NCI-H146 treated with DMSO at 0.1 percent for 48 hours (cell line): Measurements from ENCODE around the gene MAT2B.

ENCODE experiments used
- DNase-seq: peaks from one replicate; lab custom pipeline; 2025; ENCODE audit not compliant: unreplicated experiment; lab: John Stamatoyannopoulos, UW

Gene MAT2B

DNA sequence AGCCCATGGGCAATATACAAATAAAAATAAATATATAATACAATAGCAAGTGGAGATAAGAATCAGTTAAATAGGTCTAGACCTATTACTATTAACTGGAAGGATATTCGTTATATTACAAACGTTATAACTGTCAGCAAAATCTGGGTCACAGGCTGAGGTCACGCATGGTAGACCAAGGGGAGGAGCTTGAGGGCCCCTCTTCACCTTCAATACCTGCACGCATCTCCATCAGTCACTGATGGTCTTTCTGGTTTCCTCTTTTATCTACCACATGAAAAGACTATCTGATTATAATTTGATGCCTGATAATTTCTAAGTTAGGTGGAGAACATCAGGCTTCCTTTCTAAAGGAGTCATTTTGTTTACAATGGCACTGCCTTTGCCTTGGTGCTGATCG, 43.2 kb downstream of the MAT2B start:
- DNase-seq, result no peak

DNA sequence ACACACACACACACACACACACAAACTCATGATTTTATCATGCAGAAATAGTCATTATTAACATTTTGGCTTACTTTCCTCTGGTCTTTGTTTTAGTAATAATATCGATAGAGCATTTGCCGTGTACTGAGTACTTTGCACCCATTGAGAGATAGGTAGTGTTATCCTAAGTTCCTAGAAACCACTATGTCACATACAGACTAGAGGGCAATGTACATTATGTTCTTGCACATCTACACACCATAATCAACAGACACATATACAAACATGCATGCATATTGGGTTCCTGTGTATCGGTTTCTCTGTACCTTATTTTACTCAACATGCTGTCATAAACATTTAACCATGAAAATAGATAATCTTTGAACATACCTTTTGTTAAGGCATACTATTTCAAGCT, 45.7 kb downstream of the MAT2B start:
- no peak for DNase-seq

DNA sequence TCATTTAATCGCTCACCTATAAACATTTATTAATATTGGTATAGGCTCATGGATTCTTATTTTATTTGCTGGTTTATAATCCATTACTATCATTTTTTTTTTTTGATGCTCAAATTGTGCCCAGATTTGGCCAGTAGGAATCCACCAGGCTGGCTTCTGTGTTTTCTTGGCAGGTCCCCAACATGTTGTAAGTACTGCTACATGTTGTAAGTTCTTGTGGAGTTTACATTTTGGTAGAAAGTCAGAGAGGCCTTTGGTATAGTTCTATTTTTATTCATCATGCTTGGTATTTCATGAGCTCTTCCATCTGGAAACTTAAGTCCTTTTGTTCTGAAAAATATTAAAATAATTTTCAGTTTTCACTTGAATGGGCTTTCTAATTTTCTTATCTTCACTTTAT, 47.1 kb downstream of the MAT2B start:
- no peak for DNase-seq

DNA sequence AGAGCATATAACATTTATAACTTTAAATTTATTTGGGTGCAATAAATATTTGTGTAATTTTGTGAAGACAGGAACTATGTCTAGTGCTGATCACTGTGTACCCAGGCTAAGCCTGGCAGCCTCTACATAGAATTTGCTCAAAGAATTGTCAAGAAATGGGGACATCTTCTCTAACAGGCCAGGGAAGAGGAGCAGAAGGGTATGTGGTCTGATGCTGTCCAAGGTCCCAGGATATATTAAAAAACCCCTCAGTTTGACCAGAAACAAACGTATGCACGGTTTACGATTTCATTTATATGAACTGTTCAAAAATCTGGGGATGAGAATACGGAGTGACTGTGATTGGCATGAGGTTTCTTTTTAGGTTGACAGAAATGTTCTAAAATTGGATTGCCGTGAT, 55.9 kb downstream of the MAT2B start:
- no peak for DNase-seq

DNA sequence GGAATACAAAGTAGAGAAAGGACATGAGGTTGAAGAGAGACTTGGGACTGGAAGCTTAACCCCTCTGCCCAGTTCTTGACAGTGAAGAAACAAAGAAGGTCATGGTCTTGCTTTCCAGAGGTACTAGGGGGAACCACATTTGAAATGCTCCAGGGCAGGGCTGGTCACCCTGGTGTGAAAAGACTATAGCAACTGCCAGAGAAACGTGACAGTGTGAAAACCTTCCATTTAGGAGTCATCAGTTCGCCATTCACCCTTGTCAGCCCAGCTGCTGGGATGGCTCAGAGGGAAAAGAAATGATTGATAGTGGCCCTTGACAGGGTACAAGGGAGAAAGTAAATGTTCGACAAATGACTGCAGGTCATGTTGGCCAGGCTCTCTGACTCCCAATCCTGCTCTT, 56.7 kb downstream of the MAT2B start:
- no peak for DNase-seq

DNA sequence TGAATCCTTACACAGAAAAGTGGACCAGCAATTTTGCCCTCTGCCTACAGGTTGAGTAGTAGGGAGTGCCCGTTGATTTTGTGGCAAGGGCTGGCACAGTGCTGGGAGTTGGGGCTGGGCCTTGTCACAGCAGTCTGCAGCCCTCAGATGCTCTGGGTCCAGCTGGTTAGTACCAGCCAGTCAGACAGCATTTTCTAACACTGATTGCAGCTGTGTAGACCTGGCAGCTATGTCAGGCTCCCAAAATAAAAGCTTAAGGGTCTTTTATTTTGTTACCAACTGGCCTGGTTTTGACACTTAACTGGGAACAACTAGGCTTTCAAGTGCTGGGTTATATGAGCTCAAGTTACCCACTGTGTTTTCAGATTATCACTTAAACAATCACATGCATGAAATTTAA, 57.7 kb downstream of the MAT2B start:
- no peak for DNase-seq

DNA sequence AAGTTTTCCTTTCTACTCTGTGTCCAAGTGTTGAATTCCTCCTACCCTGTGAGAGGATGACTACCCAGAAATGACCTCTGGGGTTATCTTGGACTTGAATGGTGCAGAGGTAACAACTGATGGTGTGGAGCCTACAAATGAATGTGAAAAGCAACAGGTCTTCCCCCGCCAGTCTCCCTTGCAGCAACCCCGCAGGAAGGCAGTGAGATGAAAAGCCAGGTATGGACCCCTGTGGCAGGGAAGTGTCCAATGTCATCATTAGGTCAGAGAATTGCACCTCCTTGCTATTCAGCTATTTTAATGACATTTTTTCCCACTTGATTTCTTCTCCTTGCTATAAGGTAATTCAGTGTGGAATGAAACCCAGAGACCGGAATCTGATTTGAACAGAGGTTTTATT, 58.5 kb downstream of the MAT2B start:
- no peak for DNase-seq

DNA sequence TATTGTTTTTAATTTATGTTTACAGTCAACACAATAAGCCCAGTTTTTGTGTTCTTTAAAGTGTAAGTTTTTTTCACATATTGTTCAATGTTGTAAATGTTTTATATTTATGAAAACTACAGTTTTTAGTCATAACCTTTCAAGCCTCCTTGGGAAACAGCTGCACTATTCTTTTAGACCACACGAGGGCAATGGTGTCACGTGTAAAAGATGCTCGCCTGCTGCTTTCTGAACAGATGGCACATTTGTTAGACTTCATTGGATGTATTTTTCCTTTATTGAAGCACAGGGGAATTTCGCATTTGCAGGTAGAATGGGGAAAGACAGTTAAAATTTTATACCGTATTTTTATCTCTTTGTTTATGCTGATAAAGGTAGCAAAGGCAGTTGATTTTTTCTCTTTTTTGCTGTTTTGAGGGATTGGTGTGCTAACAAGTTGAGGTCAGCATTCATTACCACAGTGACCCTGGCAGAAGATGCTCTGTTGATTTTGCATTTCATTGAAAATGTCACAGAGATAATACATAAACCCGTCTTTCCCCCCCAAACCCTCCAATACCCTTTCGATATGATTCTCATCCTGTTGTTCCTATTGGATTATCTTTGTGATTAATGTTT, 59.0 kb downstream of the MAT2B start:
- peak; percentile 14 for DNase-seq

DNA sequence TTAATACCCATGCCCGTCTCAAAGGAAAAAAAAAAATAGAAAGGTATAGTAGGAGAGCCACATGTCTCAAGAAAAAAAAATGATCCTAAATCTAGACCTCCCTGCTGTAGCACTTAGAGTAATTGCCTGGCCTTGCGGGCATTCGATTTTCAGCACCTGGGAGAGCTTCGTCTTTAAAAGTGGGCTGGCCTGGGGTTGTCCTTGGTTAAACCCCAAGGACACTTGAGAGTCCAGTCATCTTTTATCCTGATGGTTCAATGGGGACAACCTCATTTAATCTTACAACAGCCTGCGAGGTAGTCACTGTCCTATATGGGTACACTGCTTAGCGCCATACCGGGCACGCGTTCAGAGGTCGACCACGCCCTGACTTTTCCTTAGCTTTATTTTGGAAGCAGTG, 60.1 kb downstream of the MAT2B start:
- no peak for DNase-seq

DNA sequence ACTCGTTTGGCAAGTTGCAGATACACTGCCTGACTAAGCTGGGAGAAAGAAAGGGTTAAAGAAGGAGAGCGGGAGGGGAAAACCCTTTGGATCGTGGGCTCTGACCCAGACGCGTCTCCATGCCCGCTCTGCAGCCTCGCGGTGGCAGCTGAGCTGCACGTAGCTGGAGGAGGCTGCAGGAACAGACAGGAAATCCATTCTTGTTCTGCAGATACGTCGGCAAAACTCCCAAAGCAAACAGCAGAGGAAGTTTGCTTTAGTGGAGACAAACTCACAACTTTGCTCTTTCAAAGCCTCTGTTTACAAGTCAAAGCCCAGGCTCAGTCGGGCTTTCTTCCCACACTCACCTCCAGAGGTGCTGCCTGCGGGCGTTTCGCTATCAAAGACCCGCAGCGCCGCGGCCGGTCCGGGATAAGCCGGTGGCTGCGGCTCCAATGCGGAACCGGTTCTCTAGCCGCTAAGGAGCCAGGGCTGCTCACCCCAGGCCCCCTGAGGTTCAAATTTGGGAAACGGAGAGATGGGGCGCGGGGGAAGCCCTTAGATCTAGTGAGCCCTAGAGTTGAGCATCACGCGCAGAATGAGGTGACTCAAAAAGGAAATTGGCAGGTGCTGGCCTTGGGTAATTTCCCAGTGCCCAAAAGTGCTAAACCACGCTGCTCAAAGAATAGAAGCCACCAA, 60.7 kb downstream of the MAT2B start:
- no peak for DNase-seq

DNA sequence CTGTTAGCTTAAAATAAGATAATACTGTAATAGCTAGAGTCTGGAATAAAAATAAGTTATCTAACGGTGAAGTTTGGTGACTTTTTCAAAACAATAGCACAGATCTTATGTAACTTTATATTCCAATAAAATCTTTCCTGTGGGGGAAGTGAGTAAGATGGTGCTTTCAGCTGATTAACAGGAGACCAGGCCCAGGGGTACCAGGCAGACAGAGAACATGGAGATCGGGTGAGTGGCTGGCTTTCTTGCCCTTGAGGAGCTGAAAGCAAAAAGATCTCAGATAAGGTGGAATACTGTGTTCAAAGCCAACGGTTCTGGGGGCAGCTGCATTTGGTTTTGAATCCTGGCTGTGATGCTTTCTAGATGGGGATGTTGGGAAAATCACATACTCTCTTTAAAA, 61.3 kb downstream of the MAT2B start:
- DNase-seq, result no peak

DNA sequence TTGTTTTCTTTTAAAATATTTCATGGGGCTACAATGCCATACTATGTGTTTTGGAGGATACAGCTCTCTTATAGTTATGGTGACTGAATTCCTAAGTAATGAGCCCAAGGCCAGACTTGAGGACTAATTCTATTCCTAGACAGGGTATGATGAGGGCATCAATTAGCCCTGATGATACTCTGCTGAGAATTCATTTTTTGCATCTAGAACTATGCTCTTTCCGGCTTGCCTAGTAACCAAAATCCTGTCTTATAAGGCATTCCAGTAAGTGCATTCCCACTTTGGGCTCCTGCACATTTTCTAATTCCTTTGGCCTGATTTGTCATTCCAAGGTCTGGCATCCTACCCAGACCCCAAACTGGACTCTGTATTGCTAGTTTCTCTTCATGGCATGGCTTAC, 62.4 kb downstream of the MAT2B start:
- no peak for DNase-seq
